ENCODE results near the gene PEMT. TPM values are rescaled to one million over a fixed set of nuclear protein-coding genes. Genes with fewer than 3 reads are reported as not detected.

Gene PEMT
- total RNA-seq, 1 experiment from 2014 or later, result 53.1 TPM

GRCh38 chr17:17495536-17496188 is 95.8 kb downstream of the PEMT start (continued):
- TF ChIP-seq ZNF425 (CRISPR knock-in tag; conservative IDR thresholded peaks at IDR 0.05) (no peak), OVOL2 (CRISPR knock-in tag; IDR thresholded peaks at IDR 0.05; ENCODE audit: borderline replicate concordance) (no peak), ZNF423 (CRISPR knock-in tag; IDR thresholded peaks at IDR 0.05) (no peak), FOXP1 (CRISPR knock-in tag; IDR thresholded peaks at IDR 0.05; ENCODE audit: borderline replicate concordance) (no peak; the same call in 1 of the 2 replicates), NFE2L1 (CRISPR knock-in tag; IDR thresholded peaks at IDR 0.05) (no peak)

- POLR2A ChIA-PET, result interaction anchor here (0.7 to 1.7 kb wide), 3 partner anchors 116 to 256 kb away, joined by 3 to 7 read pairs (median 3); no protein-coding TSS in a partner anchor
- no peak overlapping the region for H3K27ac Mint-ChIP-seq
- CTCF ChIA-PET, result interaction anchor here (1.0 to 3.9 kb wide), 9 partner anchors 14 to 424 kb away, joined by 3 to 71 read pairs (median 13); no protein-coding TSS in a partner anchor
- peak overlapping the region; percentile 81 for H3K4me3 Mint-ChIP-seq
- H3K9me3 Mint-ChIP-seq, result no peaks in the 10 kb centered on the region
- peak; percentile 69 for DNase-seq (ENCODE audit: low spot score)
- peaks cover 9% of the 10 kb centered on the region for H3K36me3 Mint-ChIP-seq
- H3K27me3 Mint-ChIP-seq (ENCODE audit: low read depth), result peaks cover 29% of the 10 kb centered on the region
- no peak for ATAC-seq
- H3K4me1 Mint-ChIP-seq, result peaks cover 41% of the 10 kb centered on the region
- TF ChIP-seq AFF4 (CRISPR knock-in tag; IDR thresholded peaks at IDR 0.05; ENCODE audit: borderline replicate concordance) (no peak), MYBL2 (CRISPR knock-in tag; IDR thresholded peaks at IDR 0.05) (peak; percentile 3; the same call in 1 of the 2 replicates), ESRRA (CRISPR knock-in tag; IDR thresholded peaks at IDR 0.05; ENCODE audit: borderline replicate concordance) (peak; percentile 66; the same call in 1 of the 2 replicates), EMX1 (CRISPR knock-in tag; IDR thresholded peaks at IDR 0.05) (no peak), PRRX2 (CRISPR knock-in tag; IDR thresholded peaks at IDR 0.05) (no peak), ZBTB21 (CRISPR knock-in tag; IDR thresholded peaks at IDR 0.05; ENCODE audit: borderline replicate concordance) (no peak), ZMAT4 (CRISPR knock-in tag; IDR thresholded peaks at IDR 0.05) (no peak), FOXP1 (CRISPR knock-in tag; IDR thresholded peaks at IDR 0.05; ENCODE audit: borderline replicate concordance) (peak; percentile 34; the same call in 1 of the 2 replicates), ETV6 (CRISPR knock-in tag; IDR thresholded peaks at IDR 0.05) (no peak), CDX4 (CRISPR knock-in tag; IDR thresholded peaks at IDR 0.05; ENCODE audit: borderline replicate concordance) (no peak), JUN (CRISPR knock-in tag; IDR thresholded peaks at IDR 0.05) (no peak), CREM (CRISPR knock-in tag; IDR thresholded peaks at IDR 0.05) (0 out of 2 replicates have a peak, but pooled peaks have one; percentile 12), CBFB (CRISPR knock-in tag; IDR thresholded peaks at IDR 0.05; ENCODE audit: low read depth) (no peak), TEAD1 (CRISPR knock-in tag; IDR thresholded peaks at IDR 0.05) (0 out of 2 replicates have a peak, but pooled peaks have one; percentile 36), MAX (CRISPR knock-in tag; IDR thresholded peaks at IDR 0.05) (peak; percentile 88), RELA (CRISPR knock-in tag; IDR thresholded peaks at IDR 0.05; ENCODE audit: borderline replicate concordance) (peak; percentile 79; the same call in 1 of the 2 replicates), ATF3 (CRISPR knock-in tag; conservative IDR thresholded peaks at IDR 0.05) (no peak), FOXP4 (CRISPR knock-in tag; IDR thresholded peaks at IDR 0.05) (peak; percentile 25; the same call in 1 of the 2 replicates), USF1 (CRISPR knock-in tag; IDR thresholded peaks at IDR 0.05) (0 out of 2 replicates have a peak, but pooled peaks have one; percentile 11)
Observed at GRCh38 chr17:17494870-17495535, 96.5 kb downstream of the PEMT start.

Measured in WTC11 (cell line).